NCI-H1436 (cell line): Measurements from ENCODE around the gene TUBA1A.
"Not testable (repeated sequence)": the region's sequence is repeated elsewhere in the genome, so short reads cannot be mapped to it uniquely, and the experiment has no call there.

Source experiments
- DNase-seq: peaks from one replicate; lab custom pipeline; 2025; lab: John Stamatoyannopoulos, UW

Gene TUBA1A

GRCh38 chr12:49200919-49201594 lies 12.2 kb upstream of the TUBA1A start:
- DNase-seq: peak; percentile 92

- no peak for DNase-seq
Observed at GRCh38 chr12:49198431-49199155, 9.7 kb upstream of the TUBA1A start.

GRCh38 chr12:49197256-49197655 lies 8.4 kb upstream of the TUBA1A start:
- DNase-seq: no peak

- no peak for DNase-seq
Observed at GRCh38 chr12:49195736-49196135, 6.9 kb upstream of the TUBA1A start.

- DNase-seq: not testable (repeated sequence)
Observed at GRCh38 chr12:49193746-49194145, 4.9 kb upstream of the TUBA1A start.

- DNase-seq: not testable (repeated sequence)
Observed at GRCh38 chr12:49191498-49191897, 2.6 kb upstream of the TUBA1A start.

- DNase-seq: no peak
Observed at GRCh38 chr12:49190974-49191373, 2.1 kb upstream of the TUBA1A start.

- DNase-seq: peak; percentile 65
Observed at GRCh38 chr12:49189731-49190716, 1.1 kb upstream of the TUBA1A start.

- peak; percentile 49 for DNase-seq
Observed at GRCh38 chr12:49188201-49188915, 522 bp downstream of the TUBA1A start.

- peak; percentile 61 for DNase-seq
Observed at GRCh38 chr12:49187184-49187583, 1.7 kb downstream of the TUBA1A start.

- DNase-seq: not testable (repeated sequence)
Observed at GRCh38 chr12:49186307-49186706, 2.6 kb downstream of the TUBA1A start.

- not testable (repeated sequence) for DNase-seq
Observed at GRCh38 chr12:49184697-49185096, 4.2 kb downstream of the TUBA1A start.

GRCh38 chr12:49183214-49183950 lies 5.5 kb downstream of the TUBA1A start:
- DNase-seq: not testable (repeated sequence)

- DNase-seq: no peak
Observed at GRCh38 chr12:49174218-49174617, 14.7 kb downstream of the TUBA1A start.

- DNase-seq: no peak
Observed at GRCh38 chr12:49170924-49171323, 18.0 kb downstream of the TUBA1A start.

GRCh38 chr12:49165114-49165513 lies 23.8 kb downstream of the TUBA1A start:
- no peak for DNase-seq

- not testable (repeated sequence) for DNase-seq
Observed at GRCh38 chr12:49161901-49162300, 27.0 kb downstream of the TUBA1A start.

- no peak for DNase-seq
Observed at GRCh38 chr12:49161092-49161795, 27.6 kb downstream of the TUBA1A start.

GRCh38 chr12:49160399-49160798 lies 28.5 kb downstream of the TUBA1A start:
- DNase-seq: no peak

- DNase-seq: no peak
Observed at GRCh38 chr12:49154221-49154620, 34.7 kb downstream of the TUBA1A start.
